ENCODE results near the gene SKOR2.

Gene SKOR2

GRCh38 chr18:47251289-47252120 lies at the start of gene SKOR2:
TSS of gene SKOR2 (minus strand) at chr18:47251660. CDS start at chr18:47249183, 2,477 bp downstream.
- TF ChIP-seq POLR2A (IDR thresholded peaks at IDR 0.05; ENCODE audit: low read length) (no peak), GATA1 (IDR thresholded peaks at IDR 0.05; ENCODE audit: low read depth, low read length) (no peak)
- DNase-seq, result peak in 1 of 2 experiments; percentile 21

- TF ChIP-seq POLR2A (IDR thresholded peaks at IDR 0.05; ENCODE audit: low read length) (no peak), GATA1 (IDR thresholded peaks at IDR 0.05; ENCODE audit: low read depth, low read length) (no peak)
Measured at GRCh38 chr18:47296462-47296861, 45.0 kb upstream of the SKOR2 start.

GRCh38 chr18:47294801-47295200 lies 43.3 kb upstream of the SKOR2 start:
- DNase-seq, result no peak
- TF ChIP-seq GATA1 (IDR thresholded peaks at IDR 0.05; ENCODE audit: low read depth, low read length), result no peak
- no peak for TF ChIP-seq POLR2A (IDR thresholded peaks at IDR 0.05; ENCODE audit: low read length)

More at GRCh38 chr18:47296462-47296861, 45.0 kb upstream of the SKOR2 start:
- no peak for DNase-seq

GRCh38 chr18:47288741-47289140 lies 37.3 kb upstream of the SKOR2 start:
- no peak for DNase-seq
- no peak for TF ChIP-seq POLR2A (IDR thresholded peaks at IDR 0.05; ENCODE audit: low read length)
- no peak for TF ChIP-seq GATA1 (IDR thresholded peaks at IDR 0.05; ENCODE audit: low read depth, low read length)

- TF ChIP-seq GATA1 (IDR thresholded peaks at IDR 0.05; ENCODE audit: low read depth, low read length), result no peak
- TF ChIP-seq POLR2A (IDR thresholded peaks at IDR 0.05; ENCODE audit: low read length), result no peak
- DNase-seq, result no peak
Measured at GRCh38 chr18:47287911-47288585, 36.6 kb upstream of the SKOR2 start.

GRCh38 chr18:47286776-47287410 lies 35.4 kb upstream of the SKOR2 start:
- TF ChIP-seq GATA1 (IDR thresholded peaks at IDR 0.05; ENCODE audit: low read depth, low read length), result no peak
- no peak for TF ChIP-seq POLR2A (IDR thresholded peaks at IDR 0.05; ENCODE audit: low read length)
- no peak for DNase-seq

GRCh38 chr18:47285456-47285855 lies 34.0 kb upstream of the SKOR2 start:
- DNase-seq, result no peak
- TF ChIP-seq POLR2A (IDR thresholded peaks at IDR 0.05; ENCODE audit: low read length), result no peak
- TF ChIP-seq GATA1 (IDR thresholded peaks at IDR 0.05; ENCODE audit: low read depth, low read length), result no peak

GRCh38 chr18:47284721-47285395 lies 33.4 kb upstream of the SKOR2 start:
- no peak for DNase-seq
- TF ChIP-seq GATA1 (IDR thresholded peaks at IDR 0.05; ENCODE audit: low read depth, low read length), result no peak
- no peak for TF ChIP-seq POLR2A (IDR thresholded peaks at IDR 0.05; ENCODE audit: low read length)

- TF ChIP-seq POLR2A (IDR thresholded peaks at IDR 0.05; ENCODE audit: low read length), result no peak
- no peak for TF ChIP-seq GATA1 (IDR thresholded peaks at IDR 0.05; ENCODE audit: low read depth, low read length)
- peak; percentile 29 to 57 for DNase-seq
Measured at GRCh38 chr18:47283476-47283875, 32.0 kb upstream of the SKOR2 start.

GRCh38 chr18:47280121-47280520 lies 28.7 kb upstream of the SKOR2 start:
- no peak for DNase-seq
- TF ChIP-seq POLR2A (IDR thresholded peaks at IDR 0.05; ENCODE audit: low read length), result no peak
- TF ChIP-seq GATA1 (IDR thresholded peaks at IDR 0.05; ENCODE audit: low read depth, low read length), result no peak

GRCh38 chr18:47274961-47275360 lies 23.5 kb upstream of the SKOR2 start:
- no peak for DNase-seq
- no peak for TF ChIP-seq GATA1 (IDR thresholded peaks at IDR 0.05; ENCODE audit: low read depth, low read length)

- DNase-seq, result no peak
- TF ChIP-seq POLR2A (IDR thresholded peaks at IDR 0.05; ENCODE audit: low read length) (no peak), GATA1 (IDR thresholded peaks at IDR 0.05; ENCODE audit: low read depth, low read length) (no peak)
Measured at GRCh38 chr18:47265197-47265596, 13.7 kb upstream of the SKOR2 start.

GRCh38 chr18:47264308-47264700 lies 12.8 kb upstream of the SKOR2 start:
- no peak for DNase-seq
- TF ChIP-seq GATA1 (IDR thresholded peaks at IDR 0.05; ENCODE audit: low read depth, low read length), result no peak
- no peak for TF ChIP-seq POLR2A (IDR thresholded peaks at IDR 0.05; ENCODE audit: low read length)

Measured in erythroblast (primary cell).